Fibroblast of lung (primary cell): ENCODE results near the gene CBFA2T3.

Experiments used
- EZH2 ChIP-seq: IDR thresholded peaks from 2 replicates; pipeline ENCODE4 v1.5.1; 2012; ENCODE audit warnings: low read length, control low read depth, mild to moderate bottlenecking; ENCODE audit errors: missing control alignments
- TF ChIP-seq, protein P1 (sequence below), 2 donors: IDR thresholded peaks in 1 of 2; conservative IDR thresholded peaks in 1 of 2; 1 replicate in 1 of 2; 2 replicates in 1 of 2; pipeline ENCODE4 v1.5.1; 2011 to 2012; ENCODE audit warnings: low read length in 2 of 2, control low read depth in 1 of 2, inconsistent platforms in 1 of 2, low read depth in 1 of 2, mild to moderate bottlenecking in 1 of 2

DNA sequence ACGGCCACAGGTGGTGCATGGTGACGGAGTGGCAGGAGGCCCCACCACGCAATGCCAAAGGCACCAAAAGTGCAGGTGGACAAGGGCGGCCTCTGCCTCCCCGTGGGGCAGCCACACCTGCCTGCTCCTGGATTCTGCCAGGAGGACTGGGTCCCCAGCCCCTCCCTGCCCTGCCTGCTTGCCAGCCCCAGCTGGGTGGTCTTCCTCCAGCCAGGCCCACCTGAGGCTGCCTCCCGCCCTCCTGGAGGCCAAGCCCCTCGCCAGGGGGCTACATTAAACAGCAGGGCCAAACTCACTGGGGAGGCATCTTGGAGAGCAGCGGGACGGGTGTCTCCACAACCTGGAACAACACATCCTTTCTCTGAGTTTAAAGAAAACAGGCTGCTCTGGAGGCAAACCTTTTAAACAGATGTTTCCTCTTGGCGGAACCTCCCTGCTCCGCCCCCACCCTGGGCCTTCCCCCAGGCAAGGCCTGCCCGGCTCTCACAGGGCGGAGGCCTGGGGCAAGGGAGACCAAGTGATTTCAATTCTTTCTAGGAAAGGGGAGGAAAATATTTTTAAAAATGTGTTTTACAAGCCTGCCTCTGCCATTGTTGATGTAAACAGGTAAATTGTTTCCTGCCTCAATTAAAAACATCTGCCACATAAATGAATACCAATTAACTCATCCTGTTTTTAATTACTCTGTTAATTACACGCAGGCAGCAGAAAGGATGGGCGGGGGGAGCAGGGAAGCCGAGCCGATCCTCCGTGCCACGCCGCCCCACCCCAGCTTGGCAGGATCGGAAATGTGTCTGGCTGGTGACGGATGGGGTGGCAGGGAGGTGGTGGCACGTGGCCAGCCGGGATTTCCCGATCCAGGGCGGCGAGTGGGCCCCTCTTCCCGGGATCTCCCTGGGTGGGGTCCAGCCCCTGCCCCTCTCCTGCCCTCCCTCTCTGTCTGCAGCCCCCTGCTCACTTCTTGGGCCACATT lies 56.1 kb downstream of the CBFA2T3 start:
- TF ChIP-seq, protein P1, sequence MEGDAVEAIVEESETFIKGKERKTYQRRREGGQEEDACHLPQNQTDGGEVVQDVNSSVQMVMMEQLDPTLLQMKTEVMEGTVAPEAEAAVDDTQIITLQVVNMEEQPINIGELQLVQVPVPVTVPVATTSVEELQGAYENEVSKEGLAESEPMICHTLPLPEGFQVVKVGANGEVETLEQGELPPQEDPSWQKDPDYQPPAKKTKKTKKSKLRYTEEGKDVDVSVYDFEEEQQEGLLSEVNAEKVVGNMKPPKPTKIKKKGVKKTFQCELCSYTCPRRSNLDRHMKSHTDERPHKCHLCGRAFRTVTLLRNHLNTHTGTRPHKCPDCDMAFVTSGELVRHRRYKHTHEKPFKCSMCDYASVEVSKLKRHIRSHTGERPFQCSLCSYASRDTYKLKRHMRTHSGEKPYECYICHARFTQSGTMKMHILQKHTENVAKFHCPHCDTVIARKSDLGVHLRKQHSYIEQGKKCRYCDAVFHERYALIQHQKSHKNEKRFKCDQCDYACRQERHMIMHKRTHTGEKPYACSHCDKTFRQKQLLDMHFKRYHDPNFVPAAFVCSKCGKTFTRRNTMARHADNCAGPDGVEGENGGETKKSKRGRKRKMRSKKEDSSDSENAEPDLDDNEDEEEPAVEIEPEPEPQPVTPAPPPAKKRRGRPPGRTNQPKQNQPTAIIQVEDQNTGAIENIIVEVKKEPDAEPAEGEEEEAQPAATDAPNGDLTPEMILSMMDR (conservative IDR thresholded peaks at IDR 0.05 in 1 of 2, IDR thresholded peaks at IDR 0.05 in 1 of 2; ENCODE audit: low read depth in 1 of 2, low read length in 2 of 2), result no peak
- no peak for TF ChIP-seq EZH2
